ENCODE results near the gene CRPPA.
"Not testable (repeated sequence)": the region's sequence is repeated elsewhere in the genome, so short reads cannot be mapped to it uniquely, and the experiment has no call there.

CRPPA gene

GRCh38 chr7:16446508-16446907 lies 25.2 kb upstream of the CRPPA start:
- H3K9ac ChIP-seq (ENCODE audit: low read length), result no peak overlapping the region
- H3K4me1 ChIP-seq (ENCODE audit: control insufficient read depth, insufficient read depth, low read length), result no peaks in the 10 kb centered on the region
- no peaks in the 10 kb centered on the region for H3K27me3 ChIP-seq (ENCODE audit: control insufficient read depth, insufficient read depth, low read length)
- H3K36me3 ChIP-seq (ENCODE audit: control insufficient read depth, insufficient read depth, low read length), result no peaks in the 10 kb centered on the region
- no peak overlapping the region for H3K27ac ChIP-seq (ENCODE audit: low read depth, low read length)
- H3K4me3 ChIP-seq (ENCODE audit: low read depth, low read length), result no peak overlapping the region
- no peaks in the 10 kb centered on the region for H3K9me3 ChIP-seq (ENCODE audit: control insufficient read depth, insufficient read depth, low read depth, low read length)

- H3K27me3 ChIP-seq (ENCODE audit: control insufficient read depth, insufficient read depth, low read length); H3K27ac ChIP-seq (ENCODE audit: low read depth, low read length); H3K9ac ChIP-seq (ENCODE audit: low read length); H3K9me3 ChIP-seq (ENCODE audit: control insufficient read depth, insufficient read depth, low read depth, low read length); H3K4me1 ChIP-seq (ENCODE audit: control insufficient read depth, insufficient read depth, low read length); H3K36me3 ChIP-seq (ENCODE audit: control insufficient read depth, insufficient read depth, low read length); H3K4me3 ChIP-seq (ENCODE audit: low read depth, low read length): not testable (repeated sequence)
These were observed 22.5 kb upstream of the CRPPA start for GRCh38 chr7:16443871-16444270.

GRCh38 chr7:16438988-16439387 lies 17.6 kb upstream of the CRPPA start:
- Histone ChIP-seq H3K27ac (ENCODE audit: low read depth, low read length) (no peak overlapping the region), H3K27me3 (ENCODE audit: control insufficient read depth, insufficient read depth, low read length) (no peaks in the 10 kb centered on the region), H3K36me3 (ENCODE audit: control insufficient read depth, insufficient read depth, low read length) (no peaks in the 10 kb centered on the region), H3K9me3 (ENCODE audit: control insufficient read depth, insufficient read depth, low read depth, low read length) (no peaks in the 10 kb centered on the region), H3K4me3 (ENCODE audit: low read depth, low read length) (no peak overlapping the region), H3K4me1 (ENCODE audit: control insufficient read depth, insufficient read depth, low read length) (no peaks in the 10 kb centered on the region), H3K9ac (ENCODE audit: low read length) (no peak overlapping the region)

- no peaks in the 10 kb centered on the region for H3K9me3 ChIP-seq (ENCODE audit: control insufficient read depth, insufficient read depth, low read depth, low read length)
These were observed 15.0 kb upstream of the CRPPA start for GRCh38 chr7:16436306-16436705.

GRCh38 chr7:16433568-16434122 lies 12.3 kb upstream of the CRPPA start:
- no peaks in the 10 kb centered on the region for H3K9me3 ChIP-seq (ENCODE audit: control insufficient read depth, insufficient read depth, low read depth, low read length)
- no peaks in the 10 kb centered on the region for H3K4me1 ChIP-seq (ENCODE audit: control insufficient read depth, insufficient read depth, low read length)
- H3K27me3 ChIP-seq (ENCODE audit: control insufficient read depth, insufficient read depth, low read length), result no peaks in the 10 kb centered on the region
- H3K27ac ChIP-seq (ENCODE audit: low read depth, low read length), result no peak overlapping the region
- H3K9ac ChIP-seq (ENCODE audit: low read length), result no peak overlapping the region
- H3K4me3 ChIP-seq (ENCODE audit: low read depth, low read length), result no peak overlapping the region
- H3K36me3 ChIP-seq (ENCODE audit: control insufficient read depth, insufficient read depth, low read length), result no peaks in the 10 kb centered on the region

More at GRCh38 chr7:16436306-16436705, 15.0 kb upstream of the CRPPA start:
- H3K4me1 ChIP-seq (ENCODE audit: control insufficient read depth, insufficient read depth, low read length), result no peaks in the 10 kb centered on the region
- H3K27ac ChIP-seq (ENCODE audit: low read depth, low read length), result no peak overlapping the region
- H3K27me3 ChIP-seq (ENCODE audit: control insufficient read depth, insufficient read depth, low read length), result no peaks in the 10 kb centered on the region
- H3K9ac ChIP-seq (ENCODE audit: low read length), result no peak overlapping the region
- H3K4me3 ChIP-seq (ENCODE audit: low read depth, low read length), result no peak overlapping the region
- no peaks in the 10 kb centered on the region for H3K36me3 ChIP-seq (ENCODE audit: control insufficient read depth, insufficient read depth, low read length)

- Histone ChIP-seq H3K36me3 (ENCODE audit: control insufficient read depth, insufficient read depth, low read length) (no peaks in the 10 kb centered on the region), H3K9me3 (ENCODE audit: control insufficient read depth, insufficient read depth, low read depth, low read length) (no peaks in the 10 kb centered on the region), H3K9ac (ENCODE audit: low read length) (no peak overlapping the region), H3K27ac (ENCODE audit: low read depth, low read length) (no peak overlapping the region), H3K27me3 (ENCODE audit: control insufficient read depth, insufficient read depth, low read length) (no peaks in the 10 kb centered on the region), H3K4me1 (ENCODE audit: control insufficient read depth, insufficient read depth, low read length) (no peaks in the 10 kb centered on the region), H3K4me3 (ENCODE audit: low read depth, low read length) (no peak overlapping the region)
These were observed 11.0 kb upstream of the CRPPA start for GRCh38 chr7:16432425-16432731.

GRCh38 chr7:16431646-16432424 lies 10.5 kb upstream of the CRPPA start:
- Histone ChIP-seq H3K9ac (ENCODE audit: low read length) (no peak overlapping the region), H3K4me3 (ENCODE audit: low read depth, low read length) (no peak overlapping the region), H3K36me3 (ENCODE audit: control insufficient read depth, insufficient read depth, low read length) (no peaks in the 10 kb centered on the region), H3K9me3 (ENCODE audit: control insufficient read depth, insufficient read depth, low read depth, low read length) (no peaks in the 10 kb centered on the region), H3K4me1 (ENCODE audit: control insufficient read depth, insufficient read depth, low read length) (no peaks in the 10 kb centered on the region), H3K27ac (ENCODE audit: low read depth, low read length) (no peak overlapping the region), H3K27me3 (ENCODE audit: control insufficient read depth, insufficient read depth, low read length) (no peaks in the 10 kb centered on the region)

- no peaks in the 10 kb centered on the region for H3K27me3 ChIP-seq (ENCODE audit: control insufficient read depth, insufficient read depth, low read length)
- H3K9me3 ChIP-seq (ENCODE audit: control insufficient read depth, insufficient read depth, low read depth, low read length), result no peaks in the 10 kb centered on the region
- no peak overlapping the region for H3K9ac ChIP-seq (ENCODE audit: low read length)
- H3K36me3 ChIP-seq (ENCODE audit: control insufficient read depth, insufficient read depth, low read length), result no peaks in the 10 kb centered on the region
- H3K27ac ChIP-seq (ENCODE audit: low read depth, low read length), result no peak overlapping the region
- H3K4me1 ChIP-seq (ENCODE audit: control insufficient read depth, insufficient read depth, low read length), result no peaks in the 10 kb centered on the region
- no peak overlapping the region for H3K4me3 ChIP-seq (ENCODE audit: low read depth, low read length)
These were observed 8.8 kb upstream of the CRPPA start for GRCh38 chr7:16430133-16430532.

- H3K4me3 ChIP-seq (ENCODE audit: low read depth, low read length), result no peak overlapping the region
- no peak overlapping the region for H3K27ac ChIP-seq (ENCODE audit: low read depth, low read length)
- no peak overlapping the region for H3K9ac ChIP-seq (ENCODE audit: low read length)
These were observed 7.3 kb upstream of the CRPPA start for GRCh38 chr7:16428672-16429071.

GRCh38 chr7:16428182-16428581 lies 6.8 kb upstream of the CRPPA start:
- no peak overlapping the region for H3K9ac ChIP-seq (ENCODE audit: low read length)
- H3K36me3 ChIP-seq (ENCODE audit: control insufficient read depth, insufficient read depth, low read length), result no peaks in the 10 kb centered on the region
- no peak overlapping the region for H3K4me3 ChIP-seq (ENCODE audit: low read depth, low read length)
- H3K27ac ChIP-seq (ENCODE audit: low read depth, low read length), result no peak overlapping the region
- H3K9me3 ChIP-seq (ENCODE audit: control insufficient read depth, insufficient read depth, low read depth, low read length), result no peaks in the 10 kb centered on the region
- no peaks in the 10 kb centered on the region for H3K27me3 ChIP-seq (ENCODE audit: control insufficient read depth, insufficient read depth, low read length)
- no peaks in the 10 kb centered on the region for H3K4me1 ChIP-seq (ENCODE audit: control insufficient read depth, insufficient read depth, low read length)

More at GRCh38 chr7:16428672-16429071, 7.3 kb upstream of the CRPPA start:
- H3K36me3 ChIP-seq (ENCODE audit: control insufficient read depth, insufficient read depth, low read length), result no peaks in the 10 kb centered on the region
- H3K27me3 ChIP-seq (ENCODE audit: control insufficient read depth, insufficient read depth, low read length), result no peaks in the 10 kb centered on the region
- H3K9me3 ChIP-seq (ENCODE audit: control insufficient read depth, insufficient read depth, low read depth, low read length), result no peaks in the 10 kb centered on the region
- no peaks in the 10 kb centered on the region for H3K4me1 ChIP-seq (ENCODE audit: control insufficient read depth, insufficient read depth, low read length)

GRCh38 chr7:16423761-16424160 lies 2.4 kb upstream of the CRPPA start:
- H3K4me1 ChIP-seq (ENCODE audit: control insufficient read depth, insufficient read depth, low read length), result peaks cover 16% of the 10 kb centered on the region
- no peak overlapping the region for H3K4me3 ChIP-seq (ENCODE audit: low read depth, low read length)
- H3K27ac ChIP-seq (ENCODE audit: low read depth, low read length), result no peak overlapping the region
- H3K9me3 ChIP-seq (ENCODE audit: control insufficient read depth, insufficient read depth, low read depth, low read length), result no peaks in the 10 kb centered on the region
- peaks cover 19% of the 10 kb centered on the region; the same call in 1 of the 2 replicates for H3K27me3 ChIP-seq (ENCODE audit: control insufficient read depth, insufficient read depth, low read length)
- H3K9ac ChIP-seq (ENCODE audit: low read length), result no peak overlapping the region
- no peaks in the 10 kb centered on the region for H3K36me3 ChIP-seq (ENCODE audit: control insufficient read depth, insufficient read depth, low read length)
